SK-N-SH treated with all-trans-retinoic acid at 6 μM for 48 hours (cell line): Measurements from ENCODE around the gene FOXD1.

Source experiments
- PPARA ChIP-seq: fragments of 250-450 bp; sonication (Bioruptor Pico); IDR thresholded peaks from 2 replicates; pipeline ENCODE4 v1.5.0; 2020; ENCODE audit warnings: mild to moderate bottlenecking, borderline replicate concordance
- RARB ChIP-seq: fragments of 250-450 bp; sonication (Bioruptor Pico); IDR thresholded peaks from 2 replicates; pipeline ENCODE4 v1.8.0; 2021; ENCODE audit warnings: mild to moderate bottlenecking, moderate library complexity
- TCF4 ChIP-seq: fragments of 250-450 bp; sonication (Bioruptor Pico); IDR thresholded peaks from 2 replicates; pipeline ENCODE4 v1.8.0; 2021; ENCODE audit warnings: mild to moderate bottlenecking, moderate library complexity, borderline replicate concordance
- TF ChIP-seq, protein P1 (sequence below): fragments of 250-450 bp; sonication (Bioruptor Pico); IDR thresholded peaks from 2 replicates; pipeline ENCODE4 v1.8.0; 2020; ENCODE audit warnings: mild to moderate bottlenecking, moderate library complexity, borderline replicate concordance

DNA sequence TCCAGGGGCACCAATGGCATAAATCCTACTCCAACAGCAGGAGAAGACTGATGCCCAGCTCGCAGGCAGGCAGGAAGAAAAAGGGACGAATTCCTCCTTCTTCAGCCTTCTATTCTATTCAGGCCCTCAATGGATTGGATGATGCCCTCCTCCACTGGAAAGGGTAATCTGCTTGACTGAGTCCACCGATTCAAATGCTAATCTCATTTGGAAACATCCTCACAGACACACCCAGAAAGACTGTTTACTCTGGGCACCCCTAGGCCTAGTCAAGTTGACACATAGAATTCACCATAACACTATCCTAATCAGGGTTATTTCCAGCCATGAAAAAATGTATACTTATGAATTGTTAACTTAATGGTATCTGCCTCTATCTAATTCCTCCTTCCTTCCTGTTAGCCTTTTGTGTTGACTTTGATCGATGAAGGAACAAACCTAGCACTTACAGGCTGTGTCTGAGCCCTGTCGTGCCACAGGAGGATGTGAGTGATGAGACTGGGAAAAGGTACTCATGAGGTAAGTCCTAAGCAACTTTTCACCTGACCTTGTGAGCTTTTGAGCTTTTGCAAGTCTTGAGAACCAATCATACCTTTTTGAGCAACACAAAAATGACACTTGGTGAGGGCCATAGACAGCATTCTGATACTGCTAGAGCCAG is 36.5 kb downstream of the FOXD1 start:
- TF ChIP-seq TCF4 (CRISPR knock-in tag) (no peak), RARB (CRISPR knock-in tag) (no peak), PPARA (CRISPR knock-in tag) (no peak)
- TF ChIP-seq, protein P1, sequence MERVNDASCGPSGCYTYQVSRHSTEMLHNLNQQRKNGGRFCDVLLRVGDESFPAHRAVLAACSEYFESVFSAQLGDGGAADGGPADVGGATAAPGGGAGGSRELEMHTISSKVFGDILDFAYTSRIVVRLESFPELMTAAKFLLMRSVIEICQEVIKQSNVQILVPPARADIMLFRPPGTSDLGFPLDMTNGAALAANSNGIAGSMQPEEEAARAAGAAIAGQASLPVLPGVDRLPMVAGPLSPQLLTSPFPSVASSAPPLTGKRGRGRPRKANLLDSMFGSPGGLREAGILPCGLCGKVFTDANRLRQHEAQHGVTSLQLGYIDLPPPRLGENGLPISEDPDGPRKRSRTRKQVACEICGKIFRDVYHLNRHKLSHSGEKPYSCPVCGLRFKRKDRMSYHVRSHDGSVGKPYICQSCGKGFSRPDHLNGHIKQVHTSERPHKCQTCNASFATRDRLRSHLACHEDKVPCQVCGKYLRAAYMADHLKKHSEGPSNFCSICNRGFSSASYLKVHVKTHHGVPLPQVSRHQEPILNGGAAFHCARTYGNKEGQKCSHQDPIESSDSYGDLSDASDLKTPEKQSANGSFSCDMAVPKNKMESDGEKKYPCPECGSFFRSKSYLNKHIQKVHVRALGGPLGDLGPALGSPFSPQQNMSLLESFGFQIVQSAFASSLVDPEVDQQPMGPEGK (CRISPR knock-in tag): no peak
